Stimulated activated naive CD8-positive, alpha-beta T cell treated with anti-CD3 and anti-CD28 coated beads, Interleukin-15, Interleukin-2, amounts not matched to agents 100 ng/mL and 50 ng/mL, for 24 hours (primary cell): ENCODE results near the gene SCLY.

Source experiments
- H3K27ac Mint-ChIP-seq: one replicate; pipeline ENCODE4 v1.8.0; 2021; ENCODE audit warnings: mild to moderate bottlenecking, mixed read lengths
- H3K27me3 Mint-ChIP-seq: one replicate; pipeline ENCODE4 v1.8.0; 2021; ENCODE audit warnings: mixed read lengths
- H3K36me3 Mint-ChIP-seq: one replicate; pipeline ENCODE4 v1.8.0; 2021; ENCODE audit warnings: low read depth, mixed read lengths
- H3K4me1 Mint-ChIP-seq: one replicate; pipeline ENCODE4 v1.8.0; 2021; ENCODE audit warnings: low read depth, mixed read lengths
- H3K4me3 Mint-ChIP-seq: one replicate; pipeline ENCODE4 v1.8.0; 2021; ENCODE audit warnings: mild to moderate bottlenecking, mixed read lengths
- H3K9me3 Mint-ChIP-seq: one replicate; pipeline ENCODE4 v1.8.0; 2021; ENCODE audit warnings: mixed read lengths

Gene SCLY

DNA sequence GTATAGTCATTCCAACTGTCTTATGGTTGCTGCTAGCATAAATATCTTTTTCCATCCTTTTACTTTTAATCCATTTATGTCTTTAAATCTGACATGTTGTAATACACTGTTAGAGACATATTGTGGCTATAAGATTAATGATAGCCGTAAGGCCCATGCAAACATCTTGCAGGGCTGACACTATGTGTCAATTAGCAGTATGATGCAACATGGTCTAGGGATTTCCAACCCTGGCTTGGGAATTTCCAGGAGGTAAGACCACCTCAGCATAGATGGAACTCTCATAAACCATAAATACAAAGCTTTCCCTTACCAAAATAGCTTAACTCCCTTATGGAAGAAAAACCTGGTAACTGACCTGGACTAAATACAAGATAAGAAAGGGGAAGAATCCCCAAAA, 16.5 kb downstream of the SCLY start:
- Mint-ChIP-seq H3K27ac (peak overlapping the region; percentile 29), H3K4me1 (peaks cover 22% of the 10 kb centered on the region), H3K9me3 (no peaks in the 10 kb centered on the region), H3K36me3 (peaks cover 96% of the 10 kb centered on the region), H3K27me3 (no peaks in the 10 kb centered on the region), H3K4me3 (no peak overlapping the region)

- Mint-ChIP-seq H3K27ac (no peak overlapping the region), H3K9me3 (no peaks in the 10 kb centered on the region), H3K4me1 (peaks cover 17% of the 10 kb centered on the region), H3K36me3 (peaks cover 91% of the 10 kb centered on the region), H3K4me3 (no peak overlapping the region), H3K27me3 (no peaks in the 10 kb centered on the region)
Observed at GRCh38 chr2:238079874-238080327, 19.1 kb downstream of the SCLY start.

DNA sequence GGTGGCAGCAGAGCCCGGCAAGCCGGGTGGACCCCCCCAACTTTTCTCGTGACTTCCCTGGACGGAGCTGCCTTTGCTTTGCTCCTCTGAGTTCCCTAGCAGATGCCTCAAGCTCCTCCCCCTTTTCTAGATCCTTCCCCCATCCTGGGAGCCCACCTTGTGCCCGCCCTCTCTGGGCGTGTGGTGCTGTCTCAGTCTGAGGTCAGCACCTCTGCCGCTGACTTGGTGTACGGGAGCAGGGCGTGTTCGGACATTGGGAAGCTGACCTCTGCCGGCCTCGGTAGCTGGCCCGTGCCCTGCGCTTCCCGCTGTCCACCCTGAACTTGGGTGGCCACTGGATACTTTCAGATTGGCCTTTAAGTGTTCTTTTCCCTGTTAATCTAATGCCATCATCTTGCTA, 19.7 kb downstream of the SCLY start:
- Mint-ChIP-seq H3K9me3 (no peaks in the 10 kb centered on the region), H3K36me3 (peaks cover 91% of the 10 kb centered on the region)

DNA sequence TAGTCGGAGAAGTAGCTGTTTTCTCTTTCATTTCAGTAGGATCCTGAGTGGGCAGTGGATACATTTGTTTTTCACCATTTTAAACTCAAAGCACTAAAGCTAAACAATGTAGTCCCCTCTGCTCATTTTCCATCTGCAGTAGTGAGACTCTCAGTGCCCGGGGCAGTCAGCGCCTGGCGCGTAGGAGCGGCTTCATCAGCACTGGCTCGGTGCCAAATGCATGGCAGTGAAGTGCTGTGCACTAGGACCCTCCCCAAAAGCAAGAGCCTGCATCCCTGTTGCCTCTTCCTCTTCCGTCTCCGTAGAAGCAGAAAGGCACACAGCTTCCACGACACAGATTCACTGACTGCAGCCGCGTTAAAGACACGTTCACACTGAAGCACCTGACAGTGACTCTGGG, 20.3 kb downstream of the SCLY start:
- no peak overlapping the region for H3K4me3 Mint-ChIP-seq

More for the DNA sequence above, 19.7 kb downstream of the SCLY start:
- H3K27me3 Mint-ChIP-seq: no peaks in the 10 kb centered on the region
- no peak overlapping the region for H3K27ac Mint-ChIP-seq
- no peak overlapping the region for H3K4me3 Mint-ChIP-seq
- peaks cover 15% of the 10 kb centered on the region for H3K4me1 Mint-ChIP-seq

DNA sequence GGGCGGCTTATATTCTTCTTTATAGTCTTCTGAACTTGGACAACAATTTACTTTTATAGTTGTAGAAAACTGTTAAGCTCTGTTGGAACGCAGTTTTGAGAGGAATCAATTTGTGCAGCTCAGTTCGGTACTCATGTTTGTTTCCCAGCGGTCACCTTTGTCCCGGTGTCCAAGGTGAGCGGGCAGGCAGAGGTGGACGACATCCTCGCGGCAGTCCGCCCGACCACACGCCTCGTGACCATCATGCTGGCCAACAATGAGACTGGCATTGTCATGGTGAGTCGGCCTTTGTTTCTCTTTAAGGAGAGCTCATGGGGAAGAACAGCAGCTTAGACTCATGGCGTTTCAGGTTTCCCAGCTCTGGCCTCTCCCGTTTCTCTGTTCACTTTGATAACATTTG, 20.8 kb downstream of the SCLY start:
- Mint-ChIP-seq H3K9me3 (no peaks in the 10 kb centered on the region), H3K27me3 (no peaks in the 10 kb centered on the region), H3K27ac (no peak overlapping the region), H3K4me3 (no peak overlapping the region), H3K4me1 (peaks cover 12% of the 10 kb centered on the region), H3K36me3 (peaks cover 90% of the 10 kb centered on the region)

More for the DNA sequence above, 20.3 kb downstream of the SCLY start:
- Mint-ChIP-seq H3K36me3 (peaks cover 91% of the 10 kb centered on the region), H3K4me1 (peaks cover 15% of the 10 kb centered on the region), H3K27ac (no peak overlapping the region), H3K9me3 (no peaks in the 10 kb centered on the region), H3K27me3 (no peaks in the 10 kb centered on the region)

DNA sequence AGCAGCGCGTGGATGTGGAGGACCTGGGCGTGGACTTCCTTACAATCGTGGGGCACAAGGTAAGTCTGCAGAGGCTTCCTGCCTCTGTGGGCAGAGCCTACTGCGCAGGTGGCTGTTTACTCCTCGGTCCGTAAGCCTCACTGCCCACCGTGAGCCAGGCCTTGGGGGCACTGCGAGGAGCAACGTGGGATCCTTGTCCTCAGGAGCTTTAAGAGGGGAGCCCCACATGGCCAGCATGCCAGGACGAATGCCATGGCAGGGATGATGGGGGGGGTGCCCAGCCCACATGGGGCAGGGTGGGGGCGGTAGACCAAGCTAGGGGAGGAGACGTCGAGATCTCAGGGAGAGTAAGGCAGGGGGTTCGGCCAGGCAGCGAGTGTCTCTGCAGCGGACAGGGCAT, 21.4 kb downstream of the SCLY start:
- no peak overlapping the region for H3K27ac Mint-ChIP-seq
- H3K4me1 Mint-ChIP-seq: peaks cover 6% of the 10 kb centered on the region
- no peaks in the 10 kb centered on the region for H3K9me3 Mint-ChIP-seq
- H3K27me3 Mint-ChIP-seq: no peaks in the 10 kb centered on the region
- H3K36me3 Mint-ChIP-seq: peaks cover 86% of the 10 kb centered on the region
- H3K4me3 Mint-ChIP-seq: no peak overlapping the region

DNA sequence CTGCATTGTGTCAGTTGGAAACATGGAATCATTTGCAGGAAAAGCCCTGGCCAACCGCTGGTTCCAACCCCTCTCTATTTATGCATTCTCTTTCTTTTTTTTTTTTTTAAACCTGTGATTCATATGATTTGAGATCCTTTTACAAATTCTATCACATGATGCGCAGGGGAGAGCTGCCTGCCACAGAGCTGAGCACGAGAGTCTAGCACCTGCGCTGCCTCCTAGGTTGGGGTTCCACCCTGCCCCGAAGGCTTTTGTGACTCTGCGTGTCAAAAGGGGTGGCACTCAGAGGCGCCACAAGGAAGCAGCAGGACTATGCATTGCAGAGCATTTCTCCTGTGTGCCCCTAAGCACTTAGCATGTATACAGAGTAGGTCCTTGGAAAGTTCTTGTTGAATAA, 22.0 kb downstream of the SCLY start:
- Mint-ChIP-seq H3K4me3 (no peak overlapping the region), H3K27me3 (no peaks in the 10 kb centered on the region), H3K36me3 (peaks cover 84% of the 10 kb centered on the region), H3K27ac (no peak overlapping the region), H3K9me3 (no peaks in the 10 kb centered on the region), H3K4me1 (no peaks in the 10 kb centered on the region)

GRCh38 chr2:238083919-238084318, 23.1 kb downstream of the SCLY start:
- no peak overlapping the region for H3K4me3 Mint-ChIP-seq
- no peaks in the 10 kb centered on the region for H3K9me3 Mint-ChIP-seq
- H3K27me3 Mint-ChIP-seq: no peaks in the 10 kb centered on the region
- H3K27ac Mint-ChIP-seq: no peak overlapping the region
- H3K36me3 Mint-ChIP-seq: peaks cover 83% of the 10 kb centered on the region
- no peaks in the 10 kb centered on the region for H3K4me1 Mint-ChIP-seq

- Mint-ChIP-seq H3K4me3 (no peak overlapping the region), H3K36me3 (peaks cover 81% of the 10 kb centered on the region), H3K27ac (no peak overlapping the region)
Observed at GRCh38 chr2:238084761-238085160, 24.0 kb downstream of the SCLY start.

DNA sequence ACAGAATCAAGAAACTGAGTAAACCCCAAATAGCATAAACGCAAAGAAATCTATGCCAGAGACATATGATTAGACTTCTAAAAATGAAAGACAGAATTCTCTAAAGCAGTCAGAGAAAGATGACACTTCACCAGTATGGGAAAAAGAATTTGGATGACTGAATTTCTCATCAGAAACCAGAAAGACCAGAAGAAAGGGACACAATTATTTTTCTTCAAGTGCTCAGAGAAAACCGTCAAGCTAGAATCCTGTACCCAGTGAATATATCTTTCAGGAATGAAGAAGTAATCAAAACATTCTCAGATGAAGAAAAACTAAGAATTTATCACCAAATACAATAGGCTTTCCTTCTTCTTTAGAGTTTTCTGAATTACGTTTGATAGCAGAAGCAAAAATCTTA, 25.1 kb downstream of the SCLY start:
- Mint-ChIP-seq H3K9me3 (no peaks in the 10 kb centered on the region), H3K4me1 (no peaks in the 10 kb centered on the region), H3K4me3 (no peak overlapping the region), H3K27ac (no peak overlapping the region), H3K36me3 (peaks cover 79% of the 10 kb centered on the region), H3K27me3 (no peaks in the 10 kb centered on the region)

More at GRCh38 chr2:238084761-238085160, 24.0 kb downstream of the SCLY start:
- no peaks in the 10 kb centered on the region for H3K4me1 Mint-ChIP-seq
- no peaks in the 10 kb centered on the region for H3K27me3 Mint-ChIP-seq
- H3K9me3 Mint-ChIP-seq: no peaks in the 10 kb centered on the region

- no peaks in the 10 kb centered on the region for H3K27me3 Mint-ChIP-seq
- no peaks in the 10 kb centered on the region for H3K4me1 Mint-ChIP-seq
- H3K27ac Mint-ChIP-seq: no peak overlapping the region
- H3K36me3 Mint-ChIP-seq: peaks cover 73% of the 10 kb centered on the region
- no peaks in the 10 kb centered on the region for H3K9me3 Mint-ChIP-seq
- H3K4me3 Mint-ChIP-seq: no peak overlapping the region
Observed at GRCh38 chr2:238087211-238087610, 26.4 kb downstream of the SCLY start.

DNA sequence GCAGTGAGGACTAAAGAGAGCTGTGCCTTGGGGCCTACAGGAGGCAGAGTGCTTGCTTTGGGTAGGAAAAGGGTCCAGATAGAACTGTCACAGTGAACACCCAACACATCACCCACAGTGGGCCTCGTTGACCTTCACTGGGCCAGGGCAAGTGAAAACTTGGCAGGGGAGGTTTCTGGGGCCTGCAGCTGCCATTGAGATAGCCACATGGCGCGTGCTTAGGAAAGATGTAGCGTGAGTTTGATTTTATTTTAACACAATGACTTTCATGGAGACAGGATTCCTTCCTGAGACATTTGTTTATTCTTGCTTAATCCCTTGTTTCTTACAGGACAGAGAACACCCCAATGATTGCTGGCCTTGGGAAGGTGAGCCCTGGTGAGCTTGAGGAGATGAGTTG, 30.1 kb downstream of the SCLY start:
- H3K4me3 Mint-ChIP-seq: no peak overlapping the region
- H3K9me3 Mint-ChIP-seq: no peaks in the 10 kb centered on the region
- no peaks in the 10 kb centered on the region for H3K4me1 Mint-ChIP-seq
- no peaks in the 10 kb centered on the region for H3K27me3 Mint-ChIP-seq
- peaks cover 55% of the 10 kb centered on the region for H3K36me3 Mint-ChIP-seq
- H3K27ac Mint-ChIP-seq: no peak overlapping the region

GRCh38 chr2:238091436-238092060, 30.7 kb downstream of the SCLY start:
- Mint-ChIP-seq H3K27ac (no peak overlapping the region), H3K9me3 (no peaks in the 10 kb centered on the region), H3K36me3 (peaks cover 53% of the 10 kb centered on the region), H3K4me3 (no peak overlapping the region), H3K27me3 (no peaks in the 10 kb centered on the region), H3K4me1 (no peaks in the 10 kb centered on the region)

DNA sequence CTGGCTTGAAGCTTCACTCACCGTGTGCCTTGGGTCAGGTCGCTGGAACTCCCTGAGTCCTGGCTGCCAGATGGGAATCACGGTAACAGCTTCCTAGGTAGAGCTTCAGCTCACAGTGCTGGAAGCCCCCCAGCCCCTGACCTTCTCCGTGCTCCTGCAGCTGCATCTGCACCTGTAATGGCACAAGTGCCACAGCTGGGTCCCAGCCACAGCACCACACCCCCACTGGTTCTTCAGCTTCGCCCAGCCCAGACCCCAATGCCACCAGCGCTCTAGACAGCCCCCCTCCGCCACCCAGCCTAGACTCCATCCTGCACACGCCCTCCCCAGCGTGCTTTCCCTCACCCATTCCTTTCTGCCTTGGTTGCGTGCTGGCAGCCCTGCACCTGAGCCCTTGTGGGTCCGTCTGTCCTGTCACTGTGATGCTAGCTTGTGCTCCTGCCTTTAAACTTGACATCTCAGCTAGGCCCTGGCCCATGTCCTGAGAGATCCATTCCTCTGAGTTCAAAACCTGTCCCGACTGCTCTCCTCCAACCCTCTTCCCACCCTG, 31.8 kb downstream of the SCLY start:
- peaks cover 48% of the 10 kb centered on the region for H3K36me3 Mint-ChIP-seq
- H3K27ac Mint-ChIP-seq: no peak overlapping the region
- H3K4me1 Mint-ChIP-seq: no peaks in the 10 kb centered on the region
- no peaks in the 10 kb centered on the region for H3K9me3 Mint-ChIP-seq
- no peak overlapping the region for H3K4me3 Mint-ChIP-seq
- H3K27me3 Mint-ChIP-seq: no peaks in the 10 kb centered on the region

GRCh38 chr2:238093181-238094140, 32.7 kb downstream of the SCLY start:
- Mint-ChIP-seq H3K27ac (no peak overlapping the region), H3K4me3 (no peak overlapping the region), H3K9me3 (no peaks in the 10 kb centered on the region), H3K27me3 (no peaks in the 10 kb centered on the region), H3K36me3 (peaks cover 46% of the 10 kb centered on the region), H3K4me1 (peaks cover 2% of the 10 kb centered on the region)
